ENCODE data around the gene RTKN2. TPM values are rescaled to one million over a fixed set of nuclear protein-coding genes. Genes with fewer than 3 reads are reported as not detected.

RTKN2 gene
- total and polyA plus RNA-seq, 2 of the 4 experiments (the other 2 are of a cell fraction) = 0.75 to 0.90 TPM

DNA sequence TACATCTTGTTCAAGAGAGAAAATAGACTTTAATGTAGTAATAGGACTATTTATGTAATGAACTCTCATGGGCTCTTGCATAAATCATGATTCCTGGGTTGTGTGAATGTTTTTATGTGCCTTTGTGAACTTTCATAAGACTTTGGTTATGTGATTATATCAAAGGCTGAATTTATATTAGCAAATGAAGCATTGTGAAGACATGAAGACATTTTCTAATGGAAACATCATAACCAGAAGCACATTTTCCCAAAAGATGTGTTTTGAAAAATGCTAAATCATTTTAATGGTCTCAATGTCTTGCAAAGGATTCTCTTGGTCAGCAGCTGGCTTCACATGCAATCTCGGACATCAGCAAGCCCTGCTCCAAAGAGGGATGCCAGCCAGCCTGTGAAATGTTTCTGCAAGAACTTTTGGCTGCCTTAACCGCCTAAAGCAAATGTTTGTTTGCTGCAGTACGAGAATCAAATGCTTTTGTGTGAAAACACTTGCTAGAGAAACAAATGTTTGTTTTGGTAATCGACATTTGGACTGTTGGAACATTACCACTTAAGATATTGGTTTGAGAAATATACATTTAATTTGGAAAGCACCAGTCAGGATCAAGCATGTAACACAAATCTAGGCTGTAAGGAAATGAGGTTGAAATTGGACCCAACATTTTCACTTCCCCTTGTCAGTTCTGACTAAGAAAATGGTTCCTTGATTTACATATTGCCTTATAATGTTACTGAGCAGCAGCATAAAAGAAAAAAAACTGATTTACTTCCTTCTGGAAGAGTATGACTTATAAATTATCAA is 102.1 kb downstream of the RTKN2 start:
- H3K36me3 ChIP-seq (ENCODE audit: control insufficient read depth, insufficient read depth, low read length) = no peaks in the 10 kb centered on the region
- H2BK15ac ChIP-seq (ENCODE audit: low read depth, low read length) = no peak overlapping the region; the same call in 2 of the 3 replicates
- no peaks in the 10 kb centered on the region for H3K27me3 ChIP-seq (ENCODE audit: control insufficient read depth, insufficient read depth, low read length)
- ChIA-PET POLR2A (ENCODE audit: unreplicated experiment) (no interaction called here), CTCF (interaction anchor here (0.7 kb wide), 1 partner anchor 110 kb away, joined by 3 read pairs; no protein-coding TSS in a partner anchor)
- H4K5ac ChIP-seq (ENCODE audit: low read depth, low read length) = peak overlapping the region; percentile 52
- H2BK5ac ChIP-seq (ENCODE audit: low read depth, low read length, poor library complexity, severe bottlenecking) = peak overlapping the region; percentile 36
- peak overlapping the region; percentile 15; the same call in 1 of the 2 replicates for H2BK120ac ChIP-seq (ENCODE audit: low read depth, low read length)
- H3K14ac ChIP-seq (replicated peaks; ENCODE audit: low read depth, low read length) = 0 out of 2 replicates have a peak overlapping the region, but pooled peaks have one; percentile 5
- peak overlapping the region; percentile 73 for H3K18ac ChIP-seq (ENCODE audit: low read depth, low read length)
- peak overlapping the region; percentile 42; the same call in 1 of the 2 replicates for H3K9ac ChIP-seq (ENCODE audit: low read depth, low read length)
- no peak overlapping the region for H2AK9ac ChIP-seq (replicated peaks; ENCODE audit: low read depth, low read length, poor library complexity)
- BruUV-seq (replicated peaks) = no TSS peak
- no peaks in the 10 kb centered on the region; the same call in 1 of the 2 replicates for H3K9me3 ChIP-seq (ENCODE audit: control insufficient read depth, insufficient read depth, low read length)
- H2BK20ac ChIP-seq (ENCODE audit: low read depth, low read length) = peak overlapping the region; percentile 23; the same call in 1 of the 2 replicates
- no peaks in the 10 kb centered on the region for H4K20me1 ChIP-seq (ENCODE audit: insufficient read depth, low read length)
- peak overlapping the region; percentile 5 for H2AFZ ChIP-seq (replicated peaks; ENCODE audit: low read length, poor library complexity)
- DNase-seq (peak; percentile 65), ATAC-seq (ENCODE audit: low read depth) (peak; percentile 82)
- peak overlapping the region; percentile 80 for H3K4me2 ChIP-seq (ENCODE audit: low read depth, low read length)
- H3K56ac ChIP-seq (ENCODE audit: extremely low read depth, insufficient read depth, low read length) = no peak overlapping the region
- dilution Hi-C loops (cut with HindIII; ENCODE audit: low sequenced_read_pairs, unreplicated experiment) = no loop called here
- in situ Hi-C loops (cut with MboI; ENCODE audit: low sequenced_read_pairs) = no loop called here
- H2AK5ac ChIP-seq (ENCODE audit: low read depth, low read length) = no peak overlapping the region
- WGBS, 2 experiments (ENCODE audit: extremely low coverage in 2 of 2, insufficient read length in 1 of 2) = no CpG with 5 or more reads among the region's 4 CpGs
- no peaks in the 10 kb centered on the region for H3K9me1 ChIP-seq (ENCODE audit: insufficient read depth, low read length)
- peak overlapping the region; percentile 93 for H3K27ac ChIP-seq (ENCODE audit: insufficient read depth, low read length)
- H4K8ac ChIP-seq (ENCODE audit: low read depth in 2 of 2, low read length in 2 of 2) = peak overlapping the region; percentile 25 to 48
- no peak overlapping the region for H4K91ac ChIP-seq (ENCODE audit: insufficient read depth, low read depth, low read length)
- no peak overlapping the region for H3K23ac ChIP-seq (ENCODE audit: low read depth, low read length)
- no peaks in the 10 kb centered on the region for H3K79me1 ChIP-seq (ENCODE audit: low read depth in 1 of 2, low read length in 2 of 2)
- intact Hi-C loops (cut with micrococcal nuclease) = no loop called here
- peak overlapping the region; percentile 11; the same call in 1 of the 2 replicates for H3K4me3 ChIP-seq (ENCODE audit: insufficient read depth, low read depth, low read length)
- peaks cover 2% of the 10 kb centered on the region; the same call in 1 of the 2 replicates for H3K4me1 ChIP-seq (ENCODE audit: control insufficient read depth, insufficient read depth, low read length)
- no peak overlapping the region for H3K4ac ChIP-seq (ENCODE audit: low read depth, low read length)
- TF ChIP-seq, protein P1, sequence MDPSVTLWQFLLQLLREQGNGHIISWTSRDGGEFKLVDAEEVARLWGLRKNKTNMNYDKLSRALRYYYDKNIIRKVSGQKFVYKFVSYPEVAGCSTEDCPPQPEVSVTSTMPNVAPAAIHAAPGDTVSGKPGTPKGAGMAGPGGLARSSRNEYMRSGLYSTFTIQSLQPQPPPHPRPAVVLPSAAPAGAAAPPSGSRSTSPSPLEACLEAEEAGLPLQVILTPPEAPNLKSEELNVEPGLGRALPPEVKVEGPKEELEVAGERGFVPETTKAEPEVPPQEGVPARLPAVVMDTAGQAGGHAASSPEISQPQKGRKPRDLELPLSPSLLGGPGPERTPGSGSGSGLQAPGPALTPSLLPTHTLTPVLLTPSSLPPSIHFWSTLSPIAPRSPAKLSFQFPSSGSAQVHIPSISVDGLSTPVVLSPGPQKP (IDR thresholded peaks at IDR 0.05; ENCODE audit: borderline replicate concordance, low read depth, low read length) = no peak
- no peak for TF ChIP-seq MAFK (IDR thresholded peaks at IDR 0.05; ENCODE audit: low read depth, low read length)
- no peak for TF ChIP-seq RCOR1 (IDR thresholded peaks at IDR 0.05; ENCODE audit: insufficient replicate concordance, low read length)
- no peak for TF ChIP-seq RFX5 (IDR thresholded peaks at IDR 0.05; ENCODE audit: low read depth, low read length)
- TF ChIP-seq CHD1 (IDR thresholded peaks at IDR 0.05; ENCODE audit: low read depth, low read length) = no peak
- TF ChIP-seq USF2 (IDR thresholded peaks at IDR 0.05; ENCODE audit: low read depth, low read length) = no peak
- no peak for TF ChIP-seq SMC3 (IDR thresholded peaks at IDR 0.05; ENCODE audit: low read depth, low read length)
- TF ChIP-seq NFE2L2 (IDR thresholded peaks at IDR 0.05; ENCODE audit: low read depth, low read length) = no peak
- TF ChIP-seq POLR2A (IDR thresholded peaks at IDR 0.05; ENCODE audit: low read depth, low read length) = no peak
- TF ChIP-seq RAD21 (IDR thresholded peaks at IDR 0.05; ENCODE audit: low read length) = no peak
- TF ChIP-seq CEBPB (IDR thresholded peaks at IDR 0.05; ENCODE audit: low read depth, low read length) = no peak
- TF ChIP-seq, protein P2, sequence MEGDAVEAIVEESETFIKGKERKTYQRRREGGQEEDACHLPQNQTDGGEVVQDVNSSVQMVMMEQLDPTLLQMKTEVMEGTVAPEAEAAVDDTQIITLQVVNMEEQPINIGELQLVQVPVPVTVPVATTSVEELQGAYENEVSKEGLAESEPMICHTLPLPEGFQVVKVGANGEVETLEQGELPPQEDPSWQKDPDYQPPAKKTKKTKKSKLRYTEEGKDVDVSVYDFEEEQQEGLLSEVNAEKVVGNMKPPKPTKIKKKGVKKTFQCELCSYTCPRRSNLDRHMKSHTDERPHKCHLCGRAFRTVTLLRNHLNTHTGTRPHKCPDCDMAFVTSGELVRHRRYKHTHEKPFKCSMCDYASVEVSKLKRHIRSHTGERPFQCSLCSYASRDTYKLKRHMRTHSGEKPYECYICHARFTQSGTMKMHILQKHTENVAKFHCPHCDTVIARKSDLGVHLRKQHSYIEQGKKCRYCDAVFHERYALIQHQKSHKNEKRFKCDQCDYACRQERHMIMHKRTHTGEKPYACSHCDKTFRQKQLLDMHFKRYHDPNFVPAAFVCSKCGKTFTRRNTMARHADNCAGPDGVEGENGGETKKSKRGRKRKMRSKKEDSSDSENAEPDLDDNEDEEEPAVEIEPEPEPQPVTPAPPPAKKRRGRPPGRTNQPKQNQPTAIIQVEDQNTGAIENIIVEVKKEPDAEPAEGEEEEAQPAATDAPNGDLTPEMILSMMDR (conservative IDR thresholded peaks at IDR 0.05; ENCODE audit: low read depth, low read length) = no peak
- no peak for TF ChIP-seq FOS (IDR thresholded peaks at IDR 0.05; ENCODE audit: low read depth, low read length)
- no peak for TF ChIP-seq MAZ (IDR thresholded peaks at IDR 0.05; ENCODE audit: borderline replicate concordance, low read depth, low read length)

Measured in IMR-90 (cell line).